GM19468 (cell line): ENCODE data around the gene PSME1.

Experiments
- ATAC-seq: cut with Tn5 transposase; IDR thresholded peaks from one replicate; pipeline ENCODE4 v1.9.1; 2021; ENCODE audit warnings: mild to moderate bottlenecking, moderate library complexity, moderate number of reproducible peaks; ENCODE audit not compliant: unreplicated experiment; ENCODE audit errors: extremely low read depth

The PSME1 gene

GRCh38 chr14:24184104-24184970 is 48.3 kb downstream of the PSME1 start:
- no peak for ATAC-seq

GRCh38 chr14:24185026-24185425 is 49.0 kb downstream of the PSME1 start:
- no peak for ATAC-seq

GRCh38 chr14:24185741-24186140 is 49.7 kb downstream of the PSME1 start:
- no peak for ATAC-seq

GRCh38 chr14:24186831-24187538 is 51.0 kb downstream of the PSME1 start:
- no peak for ATAC-seq

GRCh38 chr14:24187539-24187915 is 51.5 kb downstream of the PSME1 start:
- no peak for ATAC-seq
